Activated T-cell treated with anti-CD3 and anti-CD28 coated beads for 24 hours (primary cell): ENCODE measurements around the gene CXorf49.

Experiments used
- DNase-seq: peaks from one replicate; pipeline ENCODE4 v3.0.0-alpha.2; 2020; ENCODE audit warnings: low read depth

Gene CXorf49

DNA sequence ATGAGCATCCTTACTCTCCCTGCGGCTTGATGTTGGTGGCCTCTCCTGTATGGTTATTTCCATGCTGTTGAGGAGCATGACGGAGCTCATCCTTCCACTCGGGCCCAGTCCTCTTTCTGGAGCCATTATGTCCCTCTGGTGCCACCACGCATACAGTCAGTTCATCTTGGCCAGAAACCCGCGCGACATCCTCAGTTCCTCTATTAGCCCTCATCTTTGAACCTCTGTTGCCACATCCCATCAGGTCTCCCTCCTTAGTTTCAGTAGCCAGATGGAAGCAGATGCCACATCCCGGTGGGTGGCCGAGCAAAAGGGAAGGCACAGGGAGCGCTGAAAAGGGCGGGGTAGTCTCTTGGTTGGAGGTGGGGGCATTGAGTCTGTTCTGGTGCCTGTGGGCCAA is 46.1 kb downstream of the CXorf49 start:
- no peak for DNase-seq

DNA sequence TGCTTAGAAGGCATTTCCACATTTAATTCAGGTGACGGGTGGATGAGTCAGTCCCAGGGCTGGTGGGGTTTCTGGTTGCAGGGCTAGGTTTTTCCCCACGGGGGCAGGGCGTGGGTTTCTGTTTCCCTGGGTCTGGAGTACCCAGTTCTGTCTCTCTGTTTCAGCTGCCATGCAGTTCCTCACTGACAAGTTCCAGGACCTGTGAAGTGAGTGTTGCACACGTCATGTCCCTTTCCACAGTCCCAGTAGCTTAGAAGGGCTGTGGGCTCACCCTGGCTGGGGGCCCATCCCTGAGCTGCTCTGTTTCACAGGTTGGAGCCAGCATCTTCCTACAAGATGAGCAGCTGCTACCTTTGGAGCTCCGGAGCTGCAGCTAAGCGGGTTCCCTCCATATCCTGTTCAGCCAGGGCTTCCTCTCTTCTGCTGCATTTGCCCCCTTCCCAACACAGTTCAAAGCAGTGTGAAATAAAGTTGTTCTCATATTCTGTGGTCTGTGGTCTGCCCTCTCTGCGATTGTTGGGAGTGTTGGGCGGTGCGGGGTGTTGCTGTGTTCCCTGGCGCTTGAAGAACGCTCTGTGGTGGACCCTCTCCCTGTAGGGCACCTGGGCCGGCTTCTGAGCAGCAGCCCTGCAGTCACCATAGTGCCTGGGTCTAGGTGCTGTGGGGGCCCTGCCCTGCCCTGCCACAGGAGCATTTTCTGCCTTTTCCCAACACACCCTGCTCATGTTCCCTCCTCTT is 46.9 kb downstream of the CXorf49 start:
- DNase-seq: peak; percentile 52

DNA sequence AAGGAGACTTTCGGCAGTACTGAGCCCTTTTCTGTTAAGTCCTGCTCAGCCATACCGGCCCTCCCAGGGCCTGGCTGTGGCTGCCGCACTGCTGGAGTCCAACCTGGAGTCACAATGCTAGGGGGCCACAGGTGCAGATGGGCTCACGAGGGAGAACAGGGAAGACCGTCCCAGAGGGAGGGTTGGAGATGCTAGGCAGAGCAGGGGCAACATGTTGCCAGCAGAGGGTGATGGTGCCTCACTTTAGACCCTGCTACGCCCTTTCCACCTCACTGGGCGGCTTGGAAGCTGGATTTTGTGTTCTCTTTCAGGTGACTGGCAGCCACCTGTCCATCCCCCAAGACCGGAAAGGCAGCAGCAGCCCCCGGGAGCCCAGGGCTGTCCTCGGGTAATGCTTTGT is 48.1 kb downstream of the CXorf49 start:
- DNase-seq: peak; percentile 11

DNA sequence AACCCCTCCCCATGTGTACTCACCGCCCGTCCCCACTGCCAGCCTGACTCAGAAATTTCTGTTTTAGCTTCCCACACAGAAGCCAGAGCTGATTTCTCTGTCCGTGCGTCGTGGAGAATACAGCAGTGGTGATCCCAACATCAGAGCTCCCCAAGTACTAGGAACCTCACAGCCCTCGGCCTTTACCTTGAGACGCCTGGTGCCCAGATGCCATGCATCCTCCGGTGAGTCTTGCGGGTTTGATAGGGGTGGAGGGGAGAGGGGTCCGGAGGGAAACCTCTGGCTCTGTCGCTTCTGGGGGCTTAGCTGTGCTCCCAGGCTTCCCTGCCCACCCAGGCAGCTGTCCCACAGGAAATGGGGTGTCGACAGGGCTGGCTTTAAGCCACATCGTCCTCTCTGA is 48.6 kb downstream of the CXorf49 start:
- DNase-seq: no peak

DNA sequence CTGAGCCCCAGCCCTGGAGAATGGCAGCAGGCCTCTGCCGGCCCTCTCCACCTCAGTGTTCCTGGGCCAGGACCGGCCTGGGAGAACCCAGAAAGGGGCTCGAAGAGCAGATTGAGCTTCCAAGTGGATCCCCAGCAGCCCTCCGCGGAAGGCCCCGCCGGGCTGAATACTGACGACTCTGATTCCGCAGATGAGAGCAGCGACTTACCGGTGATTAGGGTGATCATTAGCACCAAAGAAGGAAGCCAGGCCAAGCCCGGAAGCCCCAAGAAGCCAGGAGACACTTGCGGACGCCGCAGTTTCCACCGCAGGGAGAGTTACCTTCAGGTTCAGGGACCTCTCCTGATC is 49.9 kb downstream of the CXorf49 start:
- DNase-seq: no peak

DNA sequence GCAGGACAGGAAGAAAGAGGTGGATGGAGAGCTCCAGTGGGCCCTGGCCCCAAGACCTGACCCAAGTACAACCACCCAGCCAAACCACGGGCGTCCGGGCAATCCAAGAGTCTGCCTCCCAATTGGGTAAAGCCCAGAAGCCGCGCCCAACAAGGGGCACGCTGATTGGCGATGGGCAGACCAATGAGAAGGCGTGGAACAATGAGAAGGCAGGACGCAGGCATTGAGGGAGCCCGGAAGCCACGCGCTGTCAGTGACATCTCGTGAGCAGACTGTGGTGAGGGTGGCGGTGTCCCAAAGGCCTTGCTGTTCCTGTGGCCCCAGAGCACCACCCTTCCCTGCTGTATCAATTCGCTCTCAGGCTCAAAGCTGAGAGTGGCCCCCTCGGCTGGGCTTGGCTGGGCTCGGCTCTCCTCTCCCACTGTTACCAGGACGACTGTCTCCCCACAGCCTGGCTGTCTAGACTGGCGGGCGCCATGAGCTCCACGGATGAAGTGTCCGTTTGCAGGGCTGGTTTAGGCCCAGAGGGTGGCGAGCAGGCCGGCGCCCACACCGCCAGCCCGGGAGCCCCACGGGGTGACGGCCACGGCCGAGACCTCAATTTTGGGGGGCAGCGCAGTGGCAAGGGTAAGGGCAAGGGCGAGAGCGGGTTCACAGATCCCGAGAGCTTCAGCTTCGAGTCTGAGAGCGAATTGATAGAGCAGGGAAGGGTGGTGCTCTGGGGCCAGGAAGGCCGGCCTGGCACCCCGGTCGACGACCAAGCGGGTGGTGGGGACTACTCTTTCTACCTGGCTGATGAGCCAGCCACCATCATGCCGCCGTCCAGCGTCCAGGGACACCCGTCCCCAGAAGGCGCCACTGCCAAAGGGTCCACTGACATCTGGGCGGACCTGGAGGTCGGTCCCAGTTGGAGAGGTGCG is 50.5 kb downstream of the CXorf49 start, which contains the start of gene LOC101059915:
LOC101059915 (plus strand) TSS at position 219 of the 920 bp plus-strand sequence.
- no peak for DNase-seq

DNA sequence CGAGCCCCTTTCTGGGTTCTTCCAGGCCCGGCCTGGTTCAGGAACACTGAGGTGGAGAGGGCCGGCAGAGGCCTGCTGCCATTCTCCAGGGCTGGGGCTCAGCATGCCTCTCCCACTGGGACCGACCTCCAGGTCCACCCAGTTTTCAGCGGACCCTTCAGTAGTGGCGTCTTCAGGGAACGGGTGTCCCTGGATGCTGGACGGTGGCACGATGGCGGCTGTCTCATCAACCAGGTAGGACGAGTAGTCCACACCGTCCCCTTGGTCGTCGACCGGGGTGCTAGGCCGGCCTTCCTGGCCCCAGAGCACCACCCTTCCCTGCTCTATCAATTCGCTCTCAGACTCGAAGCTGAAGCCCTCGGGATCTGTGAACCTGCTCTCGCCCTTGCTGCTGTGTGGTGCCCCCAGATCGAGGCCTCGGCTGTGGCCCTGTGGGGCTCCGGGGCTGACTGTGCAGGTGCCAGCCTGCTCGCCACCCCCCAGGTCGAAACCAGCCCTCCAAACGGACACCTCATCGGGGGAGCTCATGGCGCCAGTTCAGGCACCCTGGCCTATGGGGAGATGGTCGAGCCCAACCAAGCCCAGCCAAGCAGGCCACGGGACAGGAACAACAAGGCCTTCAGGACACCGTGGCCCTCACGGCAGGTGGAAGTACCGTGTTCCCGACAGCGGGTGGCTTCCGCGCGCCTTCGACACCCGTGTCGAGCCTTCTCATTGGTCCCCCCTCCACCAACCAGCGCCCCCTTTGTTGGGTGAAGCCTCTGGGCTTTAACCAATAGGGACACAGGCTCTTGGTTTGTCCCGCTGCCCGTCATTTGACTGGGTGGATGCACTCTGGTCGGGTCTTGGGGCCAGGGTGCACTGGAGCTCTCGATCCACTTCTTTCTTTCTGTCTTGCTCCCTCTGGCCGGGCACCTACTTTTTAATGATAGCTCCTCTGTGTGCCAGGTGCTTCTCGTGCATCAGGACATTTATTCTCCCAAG is 51.6 kb downstream of the CXorf49 start:
- no peak for DNase-seq

DNA sequence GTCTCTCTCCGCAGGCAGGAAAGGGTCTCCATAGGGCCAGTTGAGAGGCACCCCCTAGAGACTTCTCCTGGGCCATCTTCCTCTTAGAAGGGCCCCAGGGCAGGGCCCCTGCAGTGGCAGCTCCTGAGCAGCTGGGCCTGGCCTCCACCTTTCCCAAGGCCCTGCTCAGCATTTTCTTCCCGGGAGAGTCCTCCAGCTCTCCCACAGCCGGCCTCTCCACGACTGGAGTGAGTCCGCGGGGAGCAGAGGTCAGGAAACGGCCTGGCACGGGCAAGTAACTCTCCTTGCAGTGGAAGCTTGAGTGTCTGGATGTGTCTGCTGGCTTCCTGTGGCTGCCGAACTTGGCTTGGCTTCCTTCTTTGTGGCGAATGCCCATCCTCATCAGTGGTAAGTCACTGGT is 52.3 kb downstream of the CXorf49 start:
- DNase-seq: no peak

DNA sequence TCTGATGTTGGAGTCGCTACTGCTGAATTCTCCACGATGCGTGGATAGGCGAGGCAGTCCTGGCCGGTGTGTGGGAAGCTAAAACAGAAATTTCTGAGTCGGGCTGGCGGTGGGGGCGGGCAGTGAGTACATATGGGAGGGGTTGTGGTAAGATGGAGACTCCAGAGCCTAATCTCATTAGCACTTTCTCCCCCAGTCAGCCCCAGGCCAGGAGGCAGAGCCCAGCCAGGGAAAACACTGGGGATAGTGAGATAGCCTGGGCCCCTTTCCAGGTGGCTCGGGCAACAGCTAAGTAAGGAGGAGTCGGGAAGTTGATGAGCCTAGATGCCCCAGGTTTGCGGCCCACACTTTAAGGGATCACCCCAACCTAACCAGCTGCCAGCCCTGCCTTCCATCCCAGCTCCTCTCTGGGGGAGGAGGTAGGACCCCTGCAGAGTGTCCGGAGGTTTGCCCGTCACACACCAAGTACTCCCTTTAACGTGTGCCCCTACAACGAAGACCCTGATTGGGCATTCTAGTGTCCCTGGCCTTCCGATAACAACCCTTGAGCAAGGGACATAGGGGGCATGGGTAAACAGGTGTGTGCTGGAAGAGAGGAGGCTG is 53.1 kb downstream of the CXorf49 start:
- no peak for DNase-seq
